Retinal pigment epithelial cell (primary cell): ENCODE data around the gene EHMT2.

Experiments used
- DNase-seq: peaks from one replicate; pipeline ENCODE4 v3.0.0-alpha.2; 2010; ENCODE audit warnings: low read depth
- H3K4me3 ChIP-seq: 2 replicates; pipeline ENCODE4 v1.5.1; 2011; ENCODE audit warnings: mild to moderate bottlenecking, low read length, control low read depth, moderate library complexity
- TF ChIP-seq, protein P1 (sequence below): conservative IDR thresholded peaks from 2 replicates; pipeline ENCODE4 v1.5.1; 2011; ENCODE audit warnings: low read depth, low read length, control low read depth, inconsistent platforms

EHMT2 gene

DNA sequence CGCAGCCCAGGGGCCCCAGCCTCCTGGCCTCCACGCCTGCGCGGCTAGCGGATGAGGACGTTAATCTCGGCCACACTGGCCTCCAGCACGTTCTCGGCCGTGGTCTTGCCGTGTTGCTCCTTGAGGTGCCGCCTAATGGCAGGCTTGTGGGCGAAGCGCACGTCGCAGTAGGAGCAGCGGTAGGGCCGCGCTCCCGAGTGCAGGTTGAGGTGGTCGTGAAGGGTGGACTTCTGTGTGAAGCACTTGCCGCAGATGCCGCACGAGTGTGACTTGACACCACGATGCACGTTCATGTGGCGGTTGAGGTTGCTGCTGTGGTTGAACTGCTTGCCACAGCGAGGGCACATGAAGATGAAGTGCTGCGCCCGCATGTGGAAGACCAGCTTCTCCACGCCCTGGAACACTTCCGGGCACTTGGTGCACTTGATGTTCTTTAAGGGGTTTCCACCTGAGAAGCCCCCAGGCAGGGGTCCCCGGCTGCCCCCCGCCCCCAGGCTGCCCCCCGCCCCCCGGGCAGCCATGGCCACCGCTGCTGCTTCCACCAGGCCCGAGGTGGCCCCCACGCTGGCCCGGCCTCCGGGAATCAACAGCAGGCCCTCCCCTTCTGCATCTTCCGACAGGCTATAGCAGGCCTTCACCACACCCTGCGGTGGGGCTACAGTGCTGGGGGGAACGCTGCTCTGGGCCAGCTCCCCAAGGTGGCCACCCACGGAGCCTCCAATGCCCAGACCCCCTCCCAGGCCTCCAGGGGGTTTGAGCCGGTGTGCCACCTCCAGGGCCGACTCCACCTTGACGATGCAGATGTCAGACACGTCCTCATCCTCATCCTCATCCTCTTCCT lies 2.6 kb upstream of the EHMT2 start:
- no peak for DNase-seq
- TF ChIP-seq, protein P1, sequence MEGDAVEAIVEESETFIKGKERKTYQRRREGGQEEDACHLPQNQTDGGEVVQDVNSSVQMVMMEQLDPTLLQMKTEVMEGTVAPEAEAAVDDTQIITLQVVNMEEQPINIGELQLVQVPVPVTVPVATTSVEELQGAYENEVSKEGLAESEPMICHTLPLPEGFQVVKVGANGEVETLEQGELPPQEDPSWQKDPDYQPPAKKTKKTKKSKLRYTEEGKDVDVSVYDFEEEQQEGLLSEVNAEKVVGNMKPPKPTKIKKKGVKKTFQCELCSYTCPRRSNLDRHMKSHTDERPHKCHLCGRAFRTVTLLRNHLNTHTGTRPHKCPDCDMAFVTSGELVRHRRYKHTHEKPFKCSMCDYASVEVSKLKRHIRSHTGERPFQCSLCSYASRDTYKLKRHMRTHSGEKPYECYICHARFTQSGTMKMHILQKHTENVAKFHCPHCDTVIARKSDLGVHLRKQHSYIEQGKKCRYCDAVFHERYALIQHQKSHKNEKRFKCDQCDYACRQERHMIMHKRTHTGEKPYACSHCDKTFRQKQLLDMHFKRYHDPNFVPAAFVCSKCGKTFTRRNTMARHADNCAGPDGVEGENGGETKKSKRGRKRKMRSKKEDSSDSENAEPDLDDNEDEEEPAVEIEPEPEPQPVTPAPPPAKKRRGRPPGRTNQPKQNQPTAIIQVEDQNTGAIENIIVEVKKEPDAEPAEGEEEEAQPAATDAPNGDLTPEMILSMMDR = no peak
- H3K4me3 ChIP-seq = no peak overlapping the region

DNA sequence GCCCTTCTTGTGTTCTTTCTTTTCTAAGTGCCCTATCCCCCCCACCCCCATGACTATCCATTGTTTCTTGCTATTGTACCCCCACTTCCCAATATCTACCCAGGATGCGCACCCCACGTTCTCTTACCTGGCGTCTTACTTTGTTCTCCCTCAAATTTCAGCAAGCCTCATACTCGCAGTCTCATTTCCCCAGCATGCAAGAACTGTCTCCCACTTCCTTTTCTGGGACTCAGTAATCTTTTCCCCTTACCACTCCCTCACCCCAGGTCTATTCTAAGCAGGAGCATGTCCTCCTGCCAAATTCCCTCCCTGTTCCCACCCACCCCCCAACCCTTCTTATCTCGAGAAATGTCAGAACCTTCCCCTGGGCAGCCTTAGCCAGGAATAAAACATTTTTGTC lies 1.7 kb upstream of the EHMT2 start:
- TF ChIP-seq, protein P1 = no peak
- DNase-seq = no peak
- H3K4me3 ChIP-seq = no peak overlapping the region

DNA sequence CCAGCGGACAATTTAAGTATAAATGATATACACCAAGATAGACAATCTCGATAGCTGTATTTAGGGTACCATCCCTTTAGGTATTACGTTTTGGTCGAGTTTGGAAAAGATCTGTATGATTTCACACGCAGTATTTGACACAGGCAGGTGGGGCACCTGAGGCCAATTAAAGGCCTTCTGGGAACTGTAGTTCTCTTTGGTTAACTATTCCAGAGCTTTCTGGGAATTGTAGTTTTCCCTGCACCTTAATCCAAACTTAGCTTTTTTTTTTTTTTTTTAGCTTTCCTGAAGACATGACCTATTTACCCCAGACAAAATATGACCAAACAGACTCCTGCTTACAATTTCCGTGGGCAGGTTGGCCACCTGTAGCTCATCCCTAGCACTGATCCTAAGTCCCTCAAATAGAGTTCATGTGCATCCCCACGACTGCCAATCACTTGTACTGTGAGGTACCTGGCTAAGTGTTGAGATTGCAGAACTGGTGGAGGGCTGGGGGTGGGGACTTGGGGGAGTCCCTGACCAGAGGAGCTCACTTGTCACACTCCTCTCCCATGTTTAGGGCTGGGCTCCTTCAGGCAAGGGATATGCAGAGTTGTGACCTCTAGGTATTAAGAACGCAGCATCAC lies 999 bp upstream of the EHMT2 start:
- DNase-seq = no peak
- H3K4me3 ChIP-seq = peak overlapping the region; percentile 78

DNA sequence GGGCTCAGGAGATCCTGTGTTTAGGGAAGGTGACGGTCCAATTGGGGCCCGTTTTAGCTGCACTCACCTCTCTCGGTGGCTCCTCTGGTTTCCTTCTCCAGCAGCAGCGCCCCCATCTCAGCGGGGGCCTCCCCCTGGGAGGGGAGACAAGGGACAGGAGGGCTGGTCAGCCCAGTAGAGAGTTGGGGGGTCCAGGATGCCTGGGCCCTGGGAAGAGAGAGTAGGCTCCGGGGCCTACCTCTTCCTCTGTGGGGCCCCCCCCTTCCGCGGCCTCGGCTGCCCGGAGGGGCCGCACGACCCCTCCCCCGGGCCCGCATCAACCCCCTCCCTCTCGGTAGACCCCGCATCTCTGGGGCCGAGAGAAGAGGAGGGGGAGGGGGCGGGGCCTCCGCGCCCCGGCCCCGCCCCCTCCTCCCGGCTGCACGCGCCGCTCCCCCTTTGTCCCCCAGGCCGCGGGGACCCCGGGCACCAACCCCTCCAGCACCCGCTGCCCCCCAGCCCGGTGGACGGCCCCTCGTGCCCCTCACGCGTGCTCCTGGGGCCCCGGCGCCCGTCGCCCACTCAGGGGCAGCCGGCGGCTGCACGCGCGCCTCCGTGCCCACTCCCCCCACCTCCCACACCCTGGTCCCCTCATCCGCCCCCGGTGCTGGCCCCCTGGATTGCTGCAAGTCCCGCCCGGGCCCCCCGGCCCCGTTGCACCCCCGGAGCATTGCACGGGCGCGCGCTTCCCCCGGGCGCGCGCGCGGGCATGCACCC lies 464 bp downstream of the EHMT2 start:
- DNase-seq = no peak
- H3K4me3 ChIP-seq = peak overlapping the region; percentile 78
- TF ChIP-seq, protein P1 = no peak

More for the DNA sequence above, 999 bp upstream of the EHMT2 start:
- TF ChIP-seq, protein P1 = peak; percentile 21

DNA sequence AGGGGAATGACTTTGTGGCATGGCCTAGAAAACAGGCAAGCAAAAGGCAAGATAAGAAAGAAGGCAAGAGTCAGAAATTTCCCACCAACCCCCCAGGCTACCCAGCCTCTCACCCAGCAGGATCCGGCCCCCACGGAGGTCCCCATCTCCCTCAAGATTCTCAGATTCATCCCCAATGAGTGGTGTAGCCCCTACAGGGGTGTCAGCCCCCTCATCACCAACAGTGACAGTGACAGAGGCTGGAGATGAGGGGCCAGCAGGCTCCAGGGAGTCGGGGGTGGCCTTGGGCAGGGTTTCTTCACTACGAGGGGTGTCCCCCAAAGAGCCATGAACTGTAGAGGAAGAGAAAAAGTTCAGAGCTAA lies 1.0 kb downstream of the EHMT2 start:
- DNase-seq = no peak
- TF ChIP-seq, protein P1 = no peak
- H3K4me3 ChIP-seq = peak overlapping the region; percentile 78

DNA sequence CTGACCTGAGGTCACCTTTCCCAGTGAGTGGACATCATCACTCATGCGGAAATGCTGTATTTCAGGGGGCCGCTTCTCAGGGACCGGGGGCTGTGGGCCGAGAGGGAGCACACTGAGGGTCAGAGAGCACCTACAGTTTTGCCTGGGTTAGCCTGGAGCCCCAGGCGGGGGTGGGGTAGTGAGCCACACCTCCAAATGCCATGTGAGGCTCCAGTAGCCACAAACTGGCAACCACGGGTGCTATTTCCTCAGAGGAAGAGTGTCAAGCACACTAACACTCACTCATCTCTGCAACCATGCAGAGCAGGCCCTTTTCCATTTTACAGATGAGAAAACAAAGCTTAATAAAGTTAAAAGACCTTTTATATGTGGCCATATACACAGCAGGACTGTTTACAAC lies 4.7 kb downstream of the EHMT2 start:
- DNase-seq = no peak
- TF ChIP-seq, protein P1 = no peak
- H3K4me3 ChIP-seq = no peak overlapping the region
